ENCODE data around the gene RAB35.

Gene RAB35

DNA sequence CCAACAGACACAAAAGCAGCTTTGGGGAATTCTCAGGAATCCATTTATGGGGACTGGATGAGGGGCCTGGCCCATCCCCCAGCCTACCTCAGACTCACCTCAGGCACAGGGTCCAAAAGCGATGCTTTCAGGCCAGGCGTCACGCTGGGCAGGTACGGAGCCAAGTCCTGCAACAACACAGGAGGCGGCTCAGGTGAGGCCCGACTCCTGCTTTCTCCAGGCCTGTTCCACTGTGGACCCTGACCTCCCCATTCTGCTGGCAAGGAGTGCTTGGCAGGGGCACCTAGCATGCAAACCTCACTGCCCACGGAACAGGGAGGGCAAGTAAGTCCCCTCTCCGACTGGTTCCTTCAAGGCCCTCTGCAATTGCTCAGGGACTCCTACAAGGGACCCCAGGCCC is 28.6 kb upstream of the RAB35 start:
- no peak for TF ChIP-seq MYC (IDR thresholded peaks at IDR 0.05; ENCODE audit: low read depth, low read length)
- TF ChIP-seq, protein P1, sequence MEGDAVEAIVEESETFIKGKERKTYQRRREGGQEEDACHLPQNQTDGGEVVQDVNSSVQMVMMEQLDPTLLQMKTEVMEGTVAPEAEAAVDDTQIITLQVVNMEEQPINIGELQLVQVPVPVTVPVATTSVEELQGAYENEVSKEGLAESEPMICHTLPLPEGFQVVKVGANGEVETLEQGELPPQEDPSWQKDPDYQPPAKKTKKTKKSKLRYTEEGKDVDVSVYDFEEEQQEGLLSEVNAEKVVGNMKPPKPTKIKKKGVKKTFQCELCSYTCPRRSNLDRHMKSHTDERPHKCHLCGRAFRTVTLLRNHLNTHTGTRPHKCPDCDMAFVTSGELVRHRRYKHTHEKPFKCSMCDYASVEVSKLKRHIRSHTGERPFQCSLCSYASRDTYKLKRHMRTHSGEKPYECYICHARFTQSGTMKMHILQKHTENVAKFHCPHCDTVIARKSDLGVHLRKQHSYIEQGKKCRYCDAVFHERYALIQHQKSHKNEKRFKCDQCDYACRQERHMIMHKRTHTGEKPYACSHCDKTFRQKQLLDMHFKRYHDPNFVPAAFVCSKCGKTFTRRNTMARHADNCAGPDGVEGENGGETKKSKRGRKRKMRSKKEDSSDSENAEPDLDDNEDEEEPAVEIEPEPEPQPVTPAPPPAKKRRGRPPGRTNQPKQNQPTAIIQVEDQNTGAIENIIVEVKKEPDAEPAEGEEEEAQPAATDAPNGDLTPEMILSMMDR (IDR thresholded peaks at IDR 0.05; ENCODE audit: low read depth, low read length): no peak
- no peak for TF ChIP-seq POLR2A (IDR thresholded peaks at IDR 0.05; ENCODE audit: extremely low read depth, insufficient read length)
- TF ChIP-seq, protein P2, sequence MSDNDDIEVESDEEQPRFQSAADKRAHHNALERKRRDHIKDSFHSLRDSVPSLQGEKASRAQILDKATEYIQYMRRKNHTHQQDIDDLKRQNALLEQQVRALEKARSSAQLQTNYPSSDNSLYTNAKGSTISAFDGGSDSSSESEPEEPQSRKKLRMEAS (IDR thresholded peaks at IDR 0.05; ENCODE audit: low read depth, low read length): no peak
- no peak overlapping the region for H3K4me3 ChIP-seq (ENCODE audit: low read depth, low read length)
- no peak for DNase-seq (ENCODE audit: low read depth)

DNA sequence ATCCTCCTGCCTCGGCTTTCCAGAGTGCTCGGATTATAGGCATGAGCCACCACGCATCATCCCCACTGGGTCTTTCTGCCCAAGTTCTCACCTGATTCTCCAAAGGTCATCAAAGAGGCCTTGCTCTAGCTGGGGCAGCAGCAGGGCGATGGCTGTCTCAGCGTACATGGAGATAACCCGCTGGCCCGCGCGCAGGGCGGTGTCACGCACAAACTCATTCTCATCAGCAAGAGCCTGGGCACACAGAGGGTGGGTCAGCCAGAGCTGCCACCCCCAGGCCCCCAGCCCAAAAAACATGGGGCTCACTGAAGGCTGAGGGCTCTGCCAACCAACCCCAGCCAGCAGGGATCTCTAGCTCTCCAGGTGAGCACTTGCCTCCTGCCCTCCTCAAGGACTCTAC is 27.7 kb upstream of the RAB35 start:
- no peak overlapping the region for H3K4me3 ChIP-seq (ENCODE audit: low read depth, low read length)
- DNase-seq (ENCODE audit: low read depth): no peak
- no peak for TF ChIP-seq POLR2A (IDR thresholded peaks at IDR 0.05; ENCODE audit: extremely low read depth, insufficient read length)
- TF ChIP-seq, protein P2 (IDR thresholded peaks at IDR 0.05; ENCODE audit: low read depth, low read length): no peak
- TF ChIP-seq, protein P1 (IDR thresholded peaks at IDR 0.05; ENCODE audit: low read depth, low read length): no peak
- TF ChIP-seq MYC (IDR thresholded peaks at IDR 0.05; ENCODE audit: low read depth, low read length): no peak

DNA sequence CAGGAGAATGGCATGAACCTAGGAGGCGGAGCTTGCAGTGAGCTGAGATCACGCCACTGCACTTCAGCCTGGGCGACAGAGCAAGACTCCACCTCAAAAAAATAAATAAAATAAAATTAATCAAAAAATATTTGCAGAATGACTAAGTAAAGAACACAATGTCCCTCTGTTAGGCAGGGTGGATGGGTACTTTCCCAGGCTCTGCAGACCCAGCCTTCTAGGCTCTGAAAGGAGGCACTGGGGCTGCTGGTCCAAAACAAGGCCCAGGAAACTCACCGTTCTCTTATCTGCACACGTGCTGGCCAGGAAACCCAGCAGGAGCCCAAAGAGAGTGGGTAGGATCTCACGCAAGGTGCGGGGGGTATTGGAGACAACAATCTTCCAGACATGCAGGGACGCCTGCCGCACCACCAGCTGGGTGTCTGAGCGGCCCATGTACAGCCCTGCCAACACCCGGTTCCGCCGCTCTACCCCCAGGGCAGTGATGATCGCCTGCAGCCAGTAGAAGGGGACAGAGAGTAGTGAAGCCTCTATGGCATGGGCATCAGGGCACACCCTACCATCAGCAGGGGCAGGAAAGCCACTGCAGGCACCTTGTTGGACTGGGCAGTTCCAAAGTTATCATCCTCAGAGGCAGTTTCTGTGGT is 25.8 kb upstream of the RAB35 start:
- no peak for DNase-seq (ENCODE audit: low read depth)
- H3K4me3 ChIP-seq (ENCODE audit: low read depth, low read length): no peak overlapping the region
- TF ChIP-seq MYC (IDR thresholded peaks at IDR 0.05; ENCODE audit: low read depth, low read length) (no peak), POLR2A (IDR thresholded peaks at IDR 0.05; ENCODE audit: extremely low read depth, insufficient read length) (no peak)
- TF ChIP-seq, protein P2 (IDR thresholded peaks at IDR 0.05; ENCODE audit: low read depth, low read length): no peak
- TF ChIP-seq, protein P1 (IDR thresholded peaks at IDR 0.05; ENCODE audit: low read depth, low read length): no peak

DNA sequence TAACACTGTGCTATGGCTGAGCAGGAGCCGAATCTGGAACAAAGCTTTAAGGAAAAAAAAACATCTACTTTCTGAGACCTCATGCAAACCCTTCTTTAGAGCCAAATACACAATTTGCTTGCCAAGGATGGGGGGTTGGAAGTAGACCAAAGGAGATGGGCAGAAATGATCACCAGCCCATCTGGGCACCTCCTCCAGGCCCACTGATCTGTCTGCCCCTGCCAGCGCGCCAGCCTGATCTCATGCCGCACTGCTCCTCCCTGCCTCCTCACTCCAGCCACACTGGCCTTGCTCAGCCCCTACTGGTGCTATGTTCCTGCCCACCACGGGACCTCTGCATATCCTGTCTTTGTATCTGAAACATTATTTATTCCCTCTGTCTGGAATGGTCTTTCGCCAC is 24.8 kb upstream of the RAB35 start:
- no peak for DNase-seq (ENCODE audit: low read depth)
- H3K4me3 ChIP-seq (ENCODE audit: low read depth, low read length): no peak overlapping the region
- TF ChIP-seq MYC (IDR thresholded peaks at IDR 0.05; ENCODE audit: low read depth, low read length) (no peak), POLR2A (IDR thresholded peaks at IDR 0.05; ENCODE audit: extremely low read depth, insufficient read length) (no peak)
- TF ChIP-seq, protein P1 (IDR thresholded peaks at IDR 0.05; ENCODE audit: low read depth, low read length): no peak
- TF ChIP-seq, protein P2 (IDR thresholded peaks at IDR 0.05; ENCODE audit: low read depth, low read length): no peak

DNA sequence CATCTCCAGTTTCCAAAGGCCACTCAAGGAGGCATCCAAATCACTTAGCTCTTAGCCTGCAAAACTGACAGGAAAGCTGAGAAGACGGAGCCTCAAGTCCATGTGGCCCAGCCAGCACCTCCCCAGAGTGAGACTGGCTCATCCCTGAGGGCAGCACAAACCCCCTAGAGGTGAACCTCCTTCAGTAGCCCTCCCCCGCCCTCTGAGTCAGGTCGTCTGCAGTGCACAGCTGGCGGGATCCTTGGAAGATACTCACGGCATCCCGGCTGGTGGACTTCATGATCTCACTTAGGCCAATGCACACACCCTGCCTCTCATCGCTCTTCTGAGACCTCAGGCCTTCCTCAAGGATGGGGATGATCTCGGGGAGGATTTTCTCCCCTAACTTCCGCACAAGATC is 24.1 kb upstream of the RAB35 start:
- TF ChIP-seq, protein P2 (IDR thresholded peaks at IDR 0.05; ENCODE audit: low read depth, low read length): no peak
- no peak for TF ChIP-seq MYC (IDR thresholded peaks at IDR 0.05; ENCODE audit: low read depth, low read length)
- TF ChIP-seq, protein P1 (IDR thresholded peaks at IDR 0.05; ENCODE audit: low read depth, low read length): no peak
- no peak for TF ChIP-seq POLR2A (IDR thresholded peaks at IDR 0.05; ENCODE audit: extremely low read depth, insufficient read length)
- no peak overlapping the region for H3K4me3 ChIP-seq (ENCODE audit: low read depth, low read length)
- DNase-seq (ENCODE audit: low read depth): no peak

All from NB4 (cell line).